ENCODE measurements around the gene MON2. TPM values are rescaled to one million over a fixed set of nuclear protein-coding genes. Genes with fewer than 3 reads are reported as not detected.

MON2 gene
- total and polyA plus RNA-seq, 4 experiments from 2014 or later, result 13.5 to 88.5 (median 51.1) TPM

DNA sequence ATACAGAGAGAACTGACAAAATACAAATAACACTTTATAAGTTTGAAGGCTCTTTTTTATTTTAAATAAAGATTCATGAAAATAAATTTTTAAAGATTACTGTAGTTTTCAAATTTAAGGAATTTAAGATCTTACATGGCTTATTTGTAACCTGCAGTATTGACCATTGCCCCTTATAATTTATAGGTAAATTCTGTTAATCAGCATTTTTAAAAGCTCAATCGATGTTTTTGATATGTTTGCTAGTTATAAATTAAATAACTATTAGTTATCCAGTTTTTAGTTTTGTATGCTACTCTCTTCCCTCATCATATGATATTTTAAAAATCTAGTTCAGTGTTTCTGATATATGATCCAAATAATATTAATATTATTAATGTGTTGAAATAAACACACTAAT lies 109.9 kb downstream of the MON2 start:
- Mint-ChIP-seq H3K4me1 (no peaks in the 10 kb centered on the region), H3K27me3 (no peaks in the 10 kb centered on the region), H3K4me3 (no peak overlapping the region), H3K36me3 (peaks cover 24 to 27% of the 10 kb centered on the region in 2 donors), H3K27ac (no peak overlapping the region), H3K9me3 (no peaks in the 10 kb centered on the region)
- Histone ChIP-seq H3K9me3 (ENCODE audit: control insufficient read depth in 1 of 2, low read length in 2 of 2) (no peaks in the 10 kb centered on the region), H3K4me3 (ENCODE audit: low read length in 2 of 2) (no peak overlapping the region), H3K27me3 (ENCODE audit: insufficient read depth, low read length) (no peaks in the 10 kb centered on the region), H3K36me3 (ENCODE audit: insufficient read depth, low read length) (peaks cover 10% of the 10 kb centered on the region), H3K4me1 (ENCODE audit: insufficient read depth, low read length) (no peaks in the 10 kb centered on the region), H3K27ac (ENCODE audit: low read depth, low read length) (no peak overlapping the region)
- intact Hi-C loops (cut with micrococcal nuclease), result no loop called here
- no peak for DNase-seq
- ChIA-PET POLR2A (ENCODE audit: partially characterized antibody) (interaction anchor here (0.5 kb wide), 1 partner anchor 220 kb away, joined by 3 read pairs; no protein-coding TSS in a partner anchor), CTCF (ENCODE audit: partially characterized antibody) (interaction anchor here (1.1 to 11.6 kb wide), 2 partner anchors 215 to 220 kb away, joined by 3 to 253 read pairs; no protein-coding TSS in a partner anchor)

DNA sequence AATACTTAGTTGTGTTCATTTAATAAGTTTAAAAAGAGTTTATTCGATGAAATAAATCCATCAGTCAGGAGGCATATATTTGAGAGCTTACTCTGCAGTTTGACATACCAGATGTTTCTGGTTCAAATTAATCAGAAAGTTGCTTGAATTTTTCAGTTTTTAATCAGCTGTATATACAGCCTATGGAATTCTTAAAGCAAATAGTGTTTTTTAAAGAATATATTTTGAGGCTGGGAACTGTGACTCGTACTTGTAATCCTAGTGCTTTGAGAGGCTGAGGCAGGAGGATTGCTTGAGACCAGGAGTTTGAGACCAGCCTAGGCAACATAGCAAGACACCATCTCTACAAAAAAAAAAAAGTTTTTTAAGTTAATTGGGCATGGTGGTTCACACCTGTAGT lies 112.1 kb downstream of the MON2 start:
- peaks cover 5% of the 10 kb centered on the region for H3K36me3 ChIP-seq (ENCODE audit: insufficient read depth, low read length)
- intact Hi-C loops (cut with micrococcal nuclease), result no loop called here
- ChIA-PET POLR2A (ENCODE audit: partially characterized antibody) (interaction anchor here (0.8 to 1.1 kb wide), 2 partner anchors 24 to 216 kb away, joined by 3 read pairs; no protein-coding TSS in a partner anchor), CTCF (ENCODE audit: partially characterized antibody) (interaction anchor here (1.0 to 11.6 kb wide), 3 partner anchors 13 to 218 kb away, joined by 3 to 253 read pairs (median 8); no protein-coding TSS in a partner anchor)
- no peaks in the 10 kb centered on the region for H3K27me3 ChIP-seq (ENCODE audit: insufficient read depth, low read length)
- Mint-ChIP-seq H3K9me3 (no peaks in the 10 kb centered on the region), H3K27me3 (no peaks in the 10 kb centered on the region), H3K36me3 (peaks cover 27 to 32% of the 10 kb centered on the region in 2 donors), H3K4me1 (peaks cover 0 to 2% (median 0%) of the 10 kb centered on the region in 4 donors), H3K27ac (no peak overlapping the region), H3K4me3 (no peak overlapping the region)
- no peak for DNase-seq
- H3K4me1 ChIP-seq (ENCODE audit: insufficient read depth, low read length), result no peaks in the 10 kb centered on the region
- H3K27ac ChIP-seq (ENCODE audit: low read depth, low read length), result no peak overlapping the region
- H3K9me3 ChIP-seq (ENCODE audit: control insufficient read depth in 1 of 2, low read length in 2 of 2), result no peaks in the 10 kb centered on the region
- H3K4me3 ChIP-seq (ENCODE audit: low read length in 2 of 2), result no peak overlapping the region

DNA sequence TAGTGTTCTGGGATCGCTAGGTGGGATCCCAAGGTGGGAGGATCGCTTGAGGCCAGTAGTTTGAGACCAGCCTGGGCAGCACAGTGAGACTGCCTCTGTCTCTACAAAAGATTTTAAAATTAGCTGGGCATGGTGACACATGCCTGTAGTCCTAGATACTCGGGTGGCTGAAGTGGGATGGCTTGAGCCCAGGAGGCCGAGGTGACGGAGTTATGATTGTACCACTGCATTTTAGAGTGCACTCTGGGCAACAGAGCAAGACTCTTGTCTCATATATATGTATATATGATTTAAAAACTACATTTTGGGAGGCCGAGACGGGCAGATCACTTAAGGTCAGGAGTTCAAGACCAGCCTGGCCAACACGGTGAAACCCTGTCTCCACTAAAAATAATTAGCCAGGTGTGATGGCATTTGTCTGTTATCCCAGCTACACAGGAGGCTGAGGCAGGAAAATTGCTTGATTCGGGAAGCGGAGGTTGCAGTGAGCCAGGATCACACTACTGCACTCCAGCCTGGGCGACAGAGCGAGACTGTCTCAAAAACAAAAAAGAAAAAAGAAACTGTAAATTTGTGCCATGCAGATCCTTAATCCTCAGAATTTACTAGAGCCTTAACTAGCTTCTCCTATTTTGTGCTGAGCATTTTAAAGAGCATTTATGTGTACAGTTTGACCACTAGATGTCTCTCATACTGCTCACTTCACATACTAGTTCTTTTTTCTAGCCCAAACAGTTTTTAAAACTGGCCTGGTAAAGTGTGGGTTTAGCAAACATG lies 114.8 kb downstream of the MON2 start:
- POLR2A ChIA-PET (ENCODE audit: partially characterized antibody), result interaction anchor here (1.2 to 1.3 kb wide), 2 partner anchors 22 to 212 kb away, joined by 7 to 10 read pairs; no protein-coding TSS in a partner anchor

DNA sequence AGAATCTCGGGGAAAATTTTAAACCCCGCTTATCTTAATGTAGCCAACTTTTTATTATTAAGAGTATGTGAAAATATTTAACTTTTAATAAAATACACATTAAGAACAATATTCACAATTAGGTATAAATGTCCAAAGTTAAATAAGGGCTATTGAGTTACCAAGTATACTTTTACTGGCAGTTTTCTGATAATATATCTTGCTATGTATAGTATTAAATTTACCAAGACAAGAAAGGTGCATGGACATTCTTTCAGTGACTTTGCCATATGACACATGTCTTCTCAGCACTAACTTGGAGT lies 115.4 kb downstream of the MON2 start:
- intact Hi-C loops (cut with micrococcal nuclease), result no loop called here
- Histone ChIP-seq H3K4me1 (ENCODE audit: insufficient read depth, low read length) (no peaks in the 10 kb centered on the region), H3K27me3 (ENCODE audit: insufficient read depth, low read length) (no peaks in the 10 kb centered on the region), H3K9me3 (ENCODE audit: control insufficient read depth in 1 of 2, low read length in 2 of 2) (no peaks in the 10 kb centered on the region), H3K4me3 (ENCODE audit: low read length in 2 of 2) (no peak overlapping the region), H3K27ac (ENCODE audit: low read depth, low read length) (no peak overlapping the region), H3K36me3 (ENCODE audit: insufficient read depth, low read length) (no peaks in the 10 kb centered on the region)
- no peak overlapping the region for H3K27ac Mint-ChIP-seq
- ChIA-PET POLR2A (ENCODE audit: partially characterized antibody) (interaction anchor here (0.6 to 1.3 kb wide), 3 partner anchors 21 to 212 kb away, joined by 3 to 10 read pairs (median 7); no protein-coding TSS in a partner anchor), CTCF (ENCODE audit: partially characterized antibody) (interaction anchor here (0.9 to 11.6 kb wide), 19 partner anchors 11 to 231 kb away, joined by 3 to 253 read pairs (median 4); no protein-coding TSS in a partner anchor)
- no peaks in the 10 kb centered on the region for H3K27me3 Mint-ChIP-seq
- H3K4me1 Mint-ChIP-seq, result peaks cover 0 to 2% (median 0%) of the 10 kb centered on the region in 4 donors
- H3K9me3 Mint-ChIP-seq, result no peaks in the 10 kb centered on the region
- no peak overlapping the region for H3K4me3 Mint-ChIP-seq
- no peak for DNase-seq
- peaks cover 21 to 32% of the 10 kb centered on the region in 2 donors for H3K36me3 Mint-ChIP-seq

More for the DNA sequence above, 114.8 kb downstream of the MON2 start:
- peak in 4 of 5 donors; percentile 34 to 49 (median 38) for DNase-seq
- Mint-ChIP-seq H3K27me3 (no peaks in the 10 kb centered on the region), H3K4me1 (peaks cover 0 to 2% (median 0%) of the 10 kb centered on the region in 4 donors), H3K4me3 (no peak overlapping the region), H3K9me3 (no peaks in the 10 kb centered on the region), H3K27ac (no peak overlapping the region), H3K36me3 (peaks cover 21 to 29% of the 10 kb centered on the region in 2 donors)
- intact Hi-C loops (cut with micrococcal nuclease), result loop anchor here (1.0 to 2.0 kb wide), 3 partner anchors 21 to 213 kb away; no protein-coding TSS in a partner anchor
- Histone ChIP-seq H3K36me3 (ENCODE audit: insufficient read depth, low read length) (no peaks in the 10 kb centered on the region), H3K4me1 (ENCODE audit: insufficient read depth, low read length) (no peaks in the 10 kb centered on the region), H3K9me3 (ENCODE audit: control insufficient read depth in 1 of 2, low read length in 2 of 2) (no peaks in the 10 kb centered on the region), H3K4me3 (ENCODE audit: low read length in 2 of 2) (no peak overlapping the region), H3K27me3 (ENCODE audit: insufficient read depth, low read length) (no peaks in the 10 kb centered on the region), H3K27ac (ENCODE audit: low read depth, low read length) (no peak overlapping the region)
- CTCF ChIA-PET (ENCODE audit: partially characterized antibody), result interaction anchor here (0.7 to 11.6 kb wide), 20 partner anchors 9 to 231 kb away, joined by 3 to 253 read pairs (median 4); no protein-coding TSS in a partner anchor

DNA sequence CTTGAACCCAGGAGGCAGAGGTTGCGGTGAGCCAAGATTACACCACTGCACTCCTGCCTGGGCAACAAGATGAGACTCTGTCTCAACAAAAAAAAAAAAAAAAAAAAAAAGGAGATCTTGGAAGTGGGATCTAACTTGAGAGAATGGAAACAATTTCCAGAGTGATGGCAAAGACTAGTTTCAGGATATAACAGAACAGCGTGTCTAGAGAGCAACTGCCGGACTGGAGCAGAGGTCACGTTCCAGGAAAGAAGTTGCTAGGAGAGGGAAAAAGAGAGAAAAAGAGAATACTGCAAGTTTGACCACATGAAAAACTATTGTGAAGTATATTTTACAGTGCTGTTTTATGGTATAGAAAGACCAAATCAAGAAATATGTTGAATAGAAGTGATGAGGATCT lies 118.0 kb downstream of the MON2 start:
- Mint-ChIP-seq H3K27ac (no peak overlapping the region), H3K4me3 (no peak overlapping the region), H3K27me3 (no peaks in the 10 kb centered on the region), H3K9me3 (no peaks in the 10 kb centered on the region), H3K4me1 (peaks cover 0 to 2% (median 0%) of the 10 kb centered on the region in 4 donors), H3K36me3 (peaks cover 25 to 37% of the 10 kb centered on the region in 2 donors)
- Histone ChIP-seq H3K4me3 (ENCODE audit: low read length in 2 of 2) (no peak overlapping the region), H3K27ac (ENCODE audit: low read depth, low read length) (no peak overlapping the region), H3K27me3 (ENCODE audit: insufficient read depth, low read length) (no peaks in the 10 kb centered on the region), H3K9me3 (ENCODE audit: control insufficient read depth in 1 of 2, low read length in 2 of 2) (no peaks in the 10 kb centered on the region), H3K36me3 (ENCODE audit: insufficient read depth, low read length) (no peaks in the 10 kb centered on the region), H3K4me1 (ENCODE audit: insufficient read depth, low read length) (no peaks in the 10 kb centered on the region)
- intact Hi-C loops (cut with micrococcal nuclease), result no loop called here
- CTCF ChIA-PET (ENCODE audit: partially characterized antibody), result interaction anchor here (0.7 to 11.6 kb wide), 6 partner anchors 37 to 227 kb away, joined by 3 to 253 read pairs (median 5); no protein-coding TSS in a partner anchor
- POLR2A ChIA-PET (ENCODE audit: partially characterized antibody), result no interaction called here
- DNase-seq, result no peak

DNA sequence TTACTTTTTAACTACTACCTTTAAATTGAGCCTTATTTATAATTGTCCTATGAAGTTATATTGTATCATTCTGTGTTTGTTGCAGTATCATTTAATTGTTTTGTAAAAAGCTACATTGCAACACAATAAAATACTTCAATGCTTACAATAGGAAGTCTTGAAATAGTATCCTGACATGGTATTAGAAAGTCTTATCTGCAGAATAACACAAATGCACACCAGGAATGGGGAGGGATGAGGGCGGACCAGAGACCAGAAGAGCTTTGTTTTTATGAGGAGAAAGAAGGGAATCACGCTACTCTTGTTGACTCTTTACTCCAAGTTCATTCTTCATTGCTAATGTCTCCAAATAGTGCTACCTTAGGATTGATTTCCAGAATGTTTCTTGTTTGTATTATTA lies 120.2 kb downstream of the MON2 start:
- no peaks in the 10 kb centered on the region for H3K9me3 Mint-ChIP-seq
- H3K27ac Mint-ChIP-seq, result peak overlapping the region in 1 of 7 donors; percentile 60
- H3K36me3 Mint-ChIP-seq, result peaks cover 35 to 38% of the 10 kb centered on the region in 2 donors
- H3K36me3 ChIP-seq (ENCODE audit: insufficient read depth, low read length), result no peaks in the 10 kb centered on the region
- H3K27me3 Mint-ChIP-seq, result no peaks in the 10 kb centered on the region
- no peak overlapping the region for H3K27ac ChIP-seq (ENCODE audit: low read depth, low read length)
- H3K4me1 ChIP-seq (ENCODE audit: insufficient read depth, low read length), result no peaks in the 10 kb centered on the region
- ChIA-PET POLR2A (ENCODE audit: partially characterized antibody) (interaction anchor here (0.6 to 1.8 kb wide), 2 partner anchors 16 to 37 kb away, joined by 3 to 14 read pairs; no protein-coding TSS in a partner anchor), CTCF (ENCODE audit: partially characterized antibody) (interaction anchor here (11.6 kb wide), 1 partner anchor 210 kb away, joined by 253 read pairs; no protein-coding TSS in a partner anchor)
- no peak overlapping the region for H3K4me3 ChIP-seq (ENCODE audit: low read length in 2 of 2)
- H3K27me3 ChIP-seq (ENCODE audit: insufficient read depth, low read length), result no peaks in the 10 kb centered on the region
- peaks cover 0 to under 1% (median 0%) of the 10 kb centered on the region in 4 donors for H3K4me1 Mint-ChIP-seq
- DNase-seq, result no peak
- no peaks in the 10 kb centered on the region for H3K9me3 ChIP-seq (ENCODE audit: control insufficient read depth in 1 of 2, low read length in 2 of 2)
- no peak overlapping the region for H3K4me3 Mint-ChIP-seq
- intact Hi-C loops (cut with micrococcal nuclease), result no loop called here

DNA sequence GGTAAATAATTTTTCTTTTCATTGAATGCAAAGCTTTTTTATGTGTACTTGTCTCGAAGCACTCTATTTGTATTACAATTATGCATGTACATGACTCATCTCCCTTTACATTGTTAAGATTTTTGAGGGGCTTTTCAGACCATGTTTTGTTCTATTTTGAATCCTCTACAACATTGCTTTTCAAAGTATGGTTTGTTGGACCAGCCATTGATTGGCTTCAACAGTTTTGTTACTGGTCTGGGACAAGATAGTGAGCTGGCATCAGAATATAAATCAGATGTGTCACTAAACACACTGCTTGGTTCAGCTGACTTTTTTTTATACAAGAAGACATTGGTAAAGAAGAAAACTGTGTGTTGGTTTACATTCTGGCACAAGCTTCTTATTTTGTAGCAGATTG lies 122.3 kb downstream of the MON2 start:
- POLR2A ChIA-PET (ENCODE audit: partially characterized antibody), result no interaction called here

More for the DNA sequence above, 122.3 kb downstream of the MON2 start:
- no peaks in the 10 kb centered on the region for H3K36me3 ChIP-seq (ENCODE audit: insufficient read depth, low read length)
- no peaks in the 10 kb centered on the region for H3K4me1 ChIP-seq (ENCODE audit: insufficient read depth, low read length)
- no peak for DNase-seq
- intact Hi-C loops (cut with micrococcal nuclease), result no loop called here
- Mint-ChIP-seq H3K27me3 (no peaks in the 10 kb centered on the region), H3K27ac (no peak overlapping the region), H3K4me1 (no peaks in the 10 kb centered on the region), H3K36me3 (peaks cover 27 to 36% of the 10 kb centered on the region in 2 donors), H3K9me3 (no peaks in the 10 kb centered on the region), H3K4me3 (no peak overlapping the region)
- no peak overlapping the region for H3K27ac ChIP-seq (ENCODE audit: low read depth, low read length)
- no peaks in the 10 kb centered on the region for H3K9me3 ChIP-seq (ENCODE audit: control insufficient read depth in 1 of 2, low read length in 2 of 2)
- no peaks in the 10 kb centered on the region for H3K27me3 ChIP-seq (ENCODE audit: insufficient read depth, low read length)
- no peak overlapping the region for H3K4me3 ChIP-seq (ENCODE audit: low read length in 2 of 2)
- CTCF ChIA-PET (ENCODE audit: partially characterized antibody), result interaction anchor here (1.2 kb wide), 1 partner anchor 205 kb away, joined by 4 read pairs; no protein-coding TSS in a partner anchor

Measured in CD4-positive, alpha-beta memory T cell (primary cell).